Measurements from ENCODE around the gene CHST12. TPM values are rescaled to one million over a fixed set of nuclear protein-coding genes. Genes with fewer than 3 reads are reported as not detected.

CHST12 gene
- total and polyA plus RNA-seq, 2 experiments from 2014 or later, result 7.2 to 21.5 TPM

GRCh38 chr7:2479276-2480069 is 76.1 kb downstream of the CHST12 start:
- Histone ChIP-seq H3K4me2 (no peak overlapping the region), H3K9me3 (ENCODE audit: low read depth) (no peaks in the 10 kb centered on the region), H4K20me1 (ENCODE audit: insufficient read depth, poor library complexity, severe bottlenecking) (no peaks in the 10 kb centered on the region), H3K27ac (no peak overlapping the region), H3K9me2 (replicated peaks; ENCODE audit: insufficient read depth) (no peaks in the 10 kb centered on the region), H3K27me3 (no peaks in the 10 kb centered on the region), H3K36me3 (replicated peaks; ENCODE audit: insufficient read depth, low read depth) (no peaks in the 10 kb centered on the region), H3K4me3 (no peak overlapping the region), H3K4me1 (ENCODE audit: insufficient read depth) (no peaks in the 10 kb centered on the region), H2AFZ (no peak overlapping the region), H3K79me2 (no peaks in the 10 kb centered on the region)
- WGBS (ENCODE audit: low lambda C conversion rate, missing lambda C conversion rate), result 90% methylated on average over 16 of the region's 16 CpGs
- no peak for TF ChIP-seq CTCF (IDR thresholded peaks at IDR 0.05; ENCODE audit: poor library complexity)
- no peak for TF ChIP-seq EZH2phosphoT487 (IDR thresholded peaks at IDR 0.05; ENCODE audit: low read depth, severe bottlenecking, unreplicated experiment)
- no peak for TF ChIP-seq EZH2 (IDR thresholded peaks at IDR 0.05; ENCODE audit: borderline replicate concordance)
- DNase-seq (ENCODE audit: low spot score), result no peak

- Histone ChIP-seq H3K27ac (no peak overlapping the region), H3K9me3 (ENCODE audit: low read depth) (no peaks in the 10 kb centered on the region), H3K4me1 (ENCODE audit: insufficient read depth) (no peaks in the 10 kb centered on the region), H3K4me2 (no peak overlapping the region), H3K36me3 (replicated peaks; ENCODE audit: insufficient read depth, low read depth) (no peaks in the 10 kb centered on the region), H2AFZ (no peak overlapping the region), H4K20me1 (ENCODE audit: insufficient read depth, poor library complexity, severe bottlenecking) (no peaks in the 10 kb centered on the region), H3K79me2 (no peaks in the 10 kb centered on the region), H3K4me3 (no peak overlapping the region), H3K27me3 (no peaks in the 10 kb centered on the region), H3K9me2 (replicated peaks; ENCODE audit: insufficient read depth) (no peaks in the 10 kb centered on the region)
- DNase-seq (ENCODE audit: low spot score), result no peak
- 61% methylated on average over 20 of the region's 21 CpGs for WGBS (ENCODE audit: low lambda C conversion rate, missing lambda C conversion rate)
- no peak for TF ChIP-seq CTCF (IDR thresholded peaks at IDR 0.05; ENCODE audit: poor library complexity)
- no peak for TF ChIP-seq EZH2phosphoT487 (IDR thresholded peaks at IDR 0.05; ENCODE audit: low read depth, severe bottlenecking, unreplicated experiment)
- no peak for TF ChIP-seq EZH2 (IDR thresholded peaks at IDR 0.05; ENCODE audit: borderline replicate concordance)
Observed at GRCh38 chr7:2480070-2480408, 76.6 kb downstream of the CHST12 start.

- Histone ChIP-seq H3K4me3 (no peak overlapping the region), H3K9me2 (replicated peaks; ENCODE audit: insufficient read depth) (no peaks in the 10 kb centered on the region), H3K9me3 (ENCODE audit: low read depth) (no peaks in the 10 kb centered on the region), H2AFZ (no peak overlapping the region), H3K79me2 (no peaks in the 10 kb centered on the region), H3K4me2 (no peak overlapping the region), H3K27ac (no peak overlapping the region), H4K20me1 (ENCODE audit: insufficient read depth, poor library complexity, severe bottlenecking) (no peaks in the 10 kb centered on the region), H3K4me1 (ENCODE audit: insufficient read depth) (no peaks in the 10 kb centered on the region), H3K27me3 (no peaks in the 10 kb centered on the region), H3K36me3 (replicated peaks; ENCODE audit: insufficient read depth, low read depth) (no peaks in the 10 kb centered on the region)
- WGBS (ENCODE audit: low lambda C conversion rate, missing lambda C conversion rate), result 90% methylated on average over 4 of the region's 4 CpGs
- DNase-seq (ENCODE audit: low spot score), result no peak
- TF ChIP-seq EZH2phosphoT487 (IDR thresholded peaks at IDR 0.05; ENCODE audit: low read depth, severe bottlenecking, unreplicated experiment) (no peak), CTCF (IDR thresholded peaks at IDR 0.05; ENCODE audit: poor library complexity) (no peak), EZH2 (IDR thresholded peaks at IDR 0.05; ENCODE audit: borderline replicate concordance) (no peak)
Observed at GRCh38 chr7:2481195-2481594, 77.8 kb downstream of the CHST12 start.

Data from hepatocyte (in vitro differentiated cells).